ENCODE measurements around the gene NECAB2.

The NECAB2 gene

DNA sequence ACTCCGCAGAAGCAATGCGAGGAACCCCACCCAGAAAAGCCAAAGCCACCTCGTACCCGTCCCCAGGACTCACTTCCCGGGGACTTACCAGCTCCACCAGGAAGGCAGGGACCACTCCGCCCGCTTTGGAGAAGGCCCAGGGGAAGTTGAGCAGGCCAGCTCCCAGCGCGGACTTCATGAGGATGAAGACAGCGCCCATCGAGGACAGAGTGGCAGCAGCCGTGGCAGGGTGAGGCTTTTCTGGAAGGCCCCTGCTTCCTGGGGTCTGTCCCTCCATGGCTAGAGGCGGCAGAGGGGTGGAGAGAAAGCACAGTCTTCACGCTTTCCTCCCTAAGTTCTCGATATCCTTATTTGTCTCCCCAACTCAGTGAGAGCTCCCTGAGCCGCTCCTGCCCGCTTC lies 73.8 kb downstream of the NECAB2 start:
- H3K79me2 ChIP-seq (ENCODE audit: insufficient read depth, low read length): no peaks in the 10 kb centered on the region
- no peak overlapping the region for H3K9ac ChIP-seq (ENCODE audit: low read depth, low read length)
- no peaks in the 10 kb centered on the region for H3K4me1 ChIP-seq (ENCODE audit: insufficient read depth, low read length)
- TF ChIP-seq, protein P1, sequence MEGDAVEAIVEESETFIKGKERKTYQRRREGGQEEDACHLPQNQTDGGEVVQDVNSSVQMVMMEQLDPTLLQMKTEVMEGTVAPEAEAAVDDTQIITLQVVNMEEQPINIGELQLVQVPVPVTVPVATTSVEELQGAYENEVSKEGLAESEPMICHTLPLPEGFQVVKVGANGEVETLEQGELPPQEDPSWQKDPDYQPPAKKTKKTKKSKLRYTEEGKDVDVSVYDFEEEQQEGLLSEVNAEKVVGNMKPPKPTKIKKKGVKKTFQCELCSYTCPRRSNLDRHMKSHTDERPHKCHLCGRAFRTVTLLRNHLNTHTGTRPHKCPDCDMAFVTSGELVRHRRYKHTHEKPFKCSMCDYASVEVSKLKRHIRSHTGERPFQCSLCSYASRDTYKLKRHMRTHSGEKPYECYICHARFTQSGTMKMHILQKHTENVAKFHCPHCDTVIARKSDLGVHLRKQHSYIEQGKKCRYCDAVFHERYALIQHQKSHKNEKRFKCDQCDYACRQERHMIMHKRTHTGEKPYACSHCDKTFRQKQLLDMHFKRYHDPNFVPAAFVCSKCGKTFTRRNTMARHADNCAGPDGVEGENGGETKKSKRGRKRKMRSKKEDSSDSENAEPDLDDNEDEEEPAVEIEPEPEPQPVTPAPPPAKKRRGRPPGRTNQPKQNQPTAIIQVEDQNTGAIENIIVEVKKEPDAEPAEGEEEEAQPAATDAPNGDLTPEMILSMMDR (IDR thresholded peaks at IDR 0.05; ENCODE audit: borderline replicate concordance, extremely low read depth, low read length, poor library complexity, severe bottlenecking): no peak
- no peak for TF ChIP-seq EZH2 (IDR thresholded peaks at IDR 0.05; ENCODE audit: borderline replicate concordance, low read depth, low read length, severe bottlenecking)
- no peaks in the 10 kb centered on the region for H3K9me3 ChIP-seq (ENCODE audit: insufficient read depth, low read length, severe bottlenecking)
- no peaks in the 10 kb centered on the region for H3K27me3 ChIP-seq (ENCODE audit: insufficient read depth, low read length, poor library complexity)
- H2AFZ ChIP-seq (ENCODE audit: low read depth, low read length): no peak overlapping the region
- no peaks in the 10 kb centered on the region for H4K20me1 ChIP-seq (ENCODE audit: insufficient read depth, low read length)
- DNase-seq: no peak
- H3K36me3 ChIP-seq (ENCODE audit: insufficient read depth, low read length): no peaks in the 10 kb centered on the region
- no peak for ATAC-seq (ENCODE audit: insufficient read depth, low read depth)
- no peak overlapping the region for H3K27ac ChIP-seq (ENCODE audit: low read length)
- no peak overlapping the region for H3K4me2 ChIP-seq (ENCODE audit: insufficient read depth, low read length)
- no peak overlapping the region for H3K4me3 ChIP-seq (ENCODE audit: low read depth in 1 of 2, low read length in 2 of 2)

DNA sequence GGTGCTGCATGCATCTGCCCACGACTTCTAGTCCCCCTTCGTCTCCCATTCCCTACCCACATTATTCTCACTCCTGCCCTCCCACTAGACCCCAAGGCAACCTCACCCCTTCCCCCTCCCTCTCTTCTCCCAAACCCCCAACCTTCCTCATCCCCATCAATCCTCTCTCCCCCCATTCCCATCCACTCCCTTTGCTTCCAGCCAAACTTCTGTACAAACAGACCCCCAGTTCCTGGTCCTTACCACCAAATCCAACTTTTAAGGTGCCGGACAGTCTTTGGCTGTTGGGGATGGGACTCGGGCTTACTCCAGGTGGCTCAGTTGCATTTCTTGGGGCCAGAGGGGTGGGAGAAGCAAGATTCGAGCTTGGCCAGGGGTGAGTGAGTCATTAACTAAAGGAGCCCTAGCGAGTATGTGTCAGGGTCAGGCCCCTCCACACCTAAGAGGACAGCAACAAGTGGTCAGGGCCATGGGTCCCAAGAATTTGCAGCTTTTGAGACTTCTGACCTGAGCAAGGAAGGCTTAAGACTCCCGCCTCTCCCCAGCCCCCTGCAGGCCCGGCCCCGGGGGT lies 74.3 kb downstream of the NECAB2 start, which contains the start of gene SLC38A8:
TSS of gene SLC38A8 (minus strand) at position 488 of the 571 bp plus-strand sequence. CDS start 638 bp downstream, outside the sequence.
- H3K4me3 ChIP-seq (ENCODE audit: low read depth in 1 of 2, low read length in 2 of 2): no peak within 1 kb of the TSS
- ATAC-seq (ENCODE audit: insufficient read depth, low read depth) (no peak), DNase-seq (no peak)
- H3K4me2 ChIP-seq (ENCODE audit: insufficient read depth, low read length): no peak within 1 kb of the TSS
- H3K79me2 ChIP-seq (ENCODE audit: insufficient read depth, low read length): no peaks in the 10 kb centered on the region
- H3K9ac ChIP-seq (ENCODE audit: low read depth, low read length): no peak within 1 kb of the TSS
- no peaks in the 10 kb centered on the region for H3K9me3 ChIP-seq (ENCODE audit: insufficient read depth, low read length, severe bottlenecking)
- H3K36me3 ChIP-seq (ENCODE audit: insufficient read depth, low read length): no peaks in the 10 kb centered on the region
- H4K20me1 ChIP-seq (ENCODE audit: insufficient read depth, low read length): peaks cover 3% of the 10 kb centered on the region; the same call in 1 of the 2 replicates
- H2AFZ ChIP-seq (ENCODE audit: low read depth, low read length): no peak within 1 kb of the TSS
- no peaks in the 10 kb centered on the region for H3K4me1 ChIP-seq (ENCODE audit: insufficient read depth, low read length)
- no peak for TF ChIP-seq EZH2 (IDR thresholded peaks at IDR 0.05; ENCODE audit: borderline replicate concordance, low read depth, low read length, severe bottlenecking)
- TF ChIP-seq, protein P1 (IDR thresholded peaks at IDR 0.05; ENCODE audit: borderline replicate concordance, extremely low read depth, low read length, poor library complexity, severe bottlenecking): no peak
- H3K27ac ChIP-seq (ENCODE audit: low read length): no peak within 1 kb of the TSS
- H3K27me3 ChIP-seq (ENCODE audit: insufficient read depth, low read length, poor library complexity): no peaks in the 10 kb centered on the region

DNA sequence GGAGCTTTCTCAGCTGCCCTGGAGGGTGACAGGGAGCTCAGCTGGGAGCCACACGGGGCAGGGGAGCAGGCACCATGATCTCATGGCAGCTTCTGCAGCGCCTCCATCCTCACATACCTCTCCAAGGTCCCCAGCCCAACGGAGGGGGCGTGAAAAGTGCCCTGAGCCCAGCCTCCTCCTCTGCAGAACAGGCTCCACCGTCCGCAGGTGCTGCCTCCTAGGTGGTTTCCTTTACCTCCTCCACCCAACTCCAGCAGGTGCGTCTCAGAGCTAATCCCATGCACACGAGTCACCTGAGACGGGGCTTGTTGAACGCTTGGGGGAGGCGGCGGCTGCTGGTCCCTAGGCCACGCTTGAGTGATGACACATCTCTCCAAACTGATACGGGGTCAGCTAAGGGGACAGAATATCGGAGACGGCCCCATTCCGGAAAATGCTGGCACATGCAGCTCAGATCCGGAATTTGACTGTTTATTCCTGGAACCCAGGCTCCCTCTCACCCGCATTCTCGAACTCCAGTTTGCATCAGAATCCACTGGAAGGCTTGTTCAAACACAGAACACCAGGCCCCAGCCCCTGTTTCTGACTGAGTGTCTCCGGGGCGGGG lies 74.9 kb downstream of the NECAB2 start:
- ATAC-seq (ENCODE audit: insufficient read depth, low read depth): no peak
- H3K27ac ChIP-seq (ENCODE audit: low read length): no peak overlapping the region
- H3K27me3 ChIP-seq (ENCODE audit: insufficient read depth, low read length, poor library complexity): no peaks in the 10 kb centered on the region
- no peak for TF ChIP-seq EZH2 (IDR thresholded peaks at IDR 0.05; ENCODE audit: borderline replicate concordance, low read depth, low read length, severe bottlenecking)
- TF ChIP-seq, protein P1 (IDR thresholded peaks at IDR 0.05; ENCODE audit: borderline replicate concordance, extremely low read depth, low read length, poor library complexity, severe bottlenecking): no peak
- no peak overlapping the region for H3K4me2 ChIP-seq (ENCODE audit: insufficient read depth, low read length)
- DNase-seq: no peak
- H3K36me3 ChIP-seq (ENCODE audit: insufficient read depth, low read length): no peaks in the 10 kb centered on the region; the same call in 1 of the 2 replicates
- peaks cover 7% of the 10 kb centered on the region for H4K20me1 ChIP-seq (ENCODE audit: insufficient read depth, low read length)
- H3K4me3 ChIP-seq (ENCODE audit: low read depth in 1 of 2, low read length in 2 of 2): no peak overlapping the region
- no peaks in the 10 kb centered on the region for H3K9me3 ChIP-seq (ENCODE audit: insufficient read depth, low read length, severe bottlenecking)
- no peaks in the 10 kb centered on the region for H3K79me2 ChIP-seq (ENCODE audit: insufficient read depth, low read length)
- no peak overlapping the region for H2AFZ ChIP-seq (ENCODE audit: low read depth, low read length)
- H3K9ac ChIP-seq (ENCODE audit: low read depth, low read length): no peak overlapping the region
- no peaks in the 10 kb centered on the region for H3K4me1 ChIP-seq (ENCODE audit: insufficient read depth, low read length)
